ENCODE measurements around the gene LENG1. TPM values are rescaled to one million over a fixed set of nuclear protein-coding genes. Genes with fewer than 3 reads are reported as not detected.
"Not testable (repeated sequence)": the region's sequence is repeated elsewhere in the genome, so short reads cannot be mapped to it uniquely, and the experiment has no call there.

The LENG1 gene
- polyA plus RNA-seq (ENCODE audit: insufficient read length in 3 of 3): 10 to 100 TPM in 1 of 3 donors, 1 to 10 TPM in 2; 7.5 to 10.5 (median 9.8) TPM
- long read RNA-seq, donor 1, partial matches to known transcripts: 0 of 3 reads
- long read RNA-seq, donor 1, other reads (novel, unspliced or antisense): 0 of 3 reads
- long read RNA-seq, donor 2, transcript LENG1-201 (4 exons, 1,542 nt): major isoform, 5 of 18 reads
- long read RNA-seq, donor 2, partial matches to known transcripts: 13 of 18 reads
- long read RNA-seq, donor 2, other reads (novel, unspliced or antisense): 0 of 18 reads
- long read RNA-seq, donor 3, transcript LENG1-201 (4 exons, 1,542 nt): major isoform, 16 of 16 reads
- long read RNA-seq, donor 3, partial matches to known transcripts: 0 of 16 reads
- long read RNA-seq, donor 3, other reads (novel, unspliced or antisense): 0 of 16 reads
- long read RNA-seq, donor 4, transcript LENG1-201 (4 exons, 1,542 nt): major isoform, 6 of 6 reads
- long read RNA-seq, donor 4, partial matches to known transcripts: 0 of 6 reads
- long read RNA-seq, donor 4, other reads (novel, unspliced or antisense): 0 of 6 reads
- long read RNA-seq, donor 5, transcript LENG1-201 (4 exons, 1,542 nt): major isoform, 6 of 6 reads
- long read RNA-seq, donor 5, partial matches to known transcripts: 0 of 6 reads
- long read RNA-seq, donor 5, other reads (novel, unspliced or antisense): 0 of 6 reads
- long read RNA-seq, donor 6, transcript LENG1-201 (4 exons, 1,542 nt): major isoform, 5 of 5 reads
- long read RNA-seq, donor 6, partial matches to known transcripts: 0 of 5 reads
- long read RNA-seq, donor 6, other reads (novel, unspliced or antisense): 0 of 5 reads
- long read RNA-seq, donor 7, partial matches to known transcripts: 0 of 4 reads
- long read RNA-seq, donor 7, other reads (novel, unspliced or antisense): 0 of 4 reads
- long read RNA-seq, donor 8, transcript LENG1-201 (4 exons, 1,542 nt): major isoform, 7 of 7 reads
- long read RNA-seq, donor 8, partial matches to known transcripts: 0 of 7 reads
- long read RNA-seq, donor 8, other reads (novel, unspliced or antisense): 0 of 7 reads
- long read RNA-seq, donor 9, transcript LENG1-201 (4 exons, 1,542 nt): major isoform, 6 of 6 reads
- long read RNA-seq, donor 9, partial matches to known transcripts: 0 of 6 reads
- long read RNA-seq, donor 9, other reads (novel, unspliced or antisense): 0 of 6 reads
- long read RNA-seq, donor 10, transcript LENG1-201 (4 exons, 1,542 nt): major isoform, 6 of 6 reads
- long read RNA-seq, donor 10, partial matches to known transcripts: 0 of 6 reads
- long read RNA-seq, donor 10, other reads (novel, unspliced or antisense): 0 of 6 reads
- long read RNA-seq, donor 11, transcript LENG1-201 (4 exons, 1,542 nt): major isoform, 5 of 5 reads
- long read RNA-seq, donor 11, partial matches to known transcripts: 0 of 5 reads
- long read RNA-seq, donor 11, other reads (novel, unspliced or antisense): 0 of 5 reads
- long read RNA-seq, donor 12, partial matches to known transcripts: 0 of 3 reads
- long read RNA-seq, donor 12, other reads (novel, unspliced or antisense): 0 of 3 reads
- long read RNA-seq, donor 13, transcript LENG1-201 (4 exons, 1,542 nt): major isoform, 9 of 9 reads
- long read RNA-seq, donor 13, partial matches to known transcripts: 0 of 9 reads
- long read RNA-seq, donor 13, other reads (novel, unspliced or antisense): 0 of 9 reads
- long read RNA-seq, donor 14, transcript LENG1-201 (4 exons, 1,542 nt): major isoform, 7 of 7 reads
- long read RNA-seq, donor 14, partial matches to known transcripts: 0 of 7 reads
- long read RNA-seq, donor 14, other reads (novel, unspliced or antisense): 0 of 7 reads
- long read RNA-seq, donor 15, partial matches to known transcripts: 0 of 2 reads
- long read RNA-seq, donor 15, other reads (novel, unspliced or antisense): 0 of 2 reads
- long read RNA-seq, donor 16, transcript LENG1-201 (4 exons, 1,542 nt): major isoform, 15 of 20 reads
- long read RNA-seq, donor 16, partial matches to known transcripts: 5 of 20 reads
- long read RNA-seq, donor 16, other reads (novel, unspliced or antisense): 0 of 20 reads

DNA sequence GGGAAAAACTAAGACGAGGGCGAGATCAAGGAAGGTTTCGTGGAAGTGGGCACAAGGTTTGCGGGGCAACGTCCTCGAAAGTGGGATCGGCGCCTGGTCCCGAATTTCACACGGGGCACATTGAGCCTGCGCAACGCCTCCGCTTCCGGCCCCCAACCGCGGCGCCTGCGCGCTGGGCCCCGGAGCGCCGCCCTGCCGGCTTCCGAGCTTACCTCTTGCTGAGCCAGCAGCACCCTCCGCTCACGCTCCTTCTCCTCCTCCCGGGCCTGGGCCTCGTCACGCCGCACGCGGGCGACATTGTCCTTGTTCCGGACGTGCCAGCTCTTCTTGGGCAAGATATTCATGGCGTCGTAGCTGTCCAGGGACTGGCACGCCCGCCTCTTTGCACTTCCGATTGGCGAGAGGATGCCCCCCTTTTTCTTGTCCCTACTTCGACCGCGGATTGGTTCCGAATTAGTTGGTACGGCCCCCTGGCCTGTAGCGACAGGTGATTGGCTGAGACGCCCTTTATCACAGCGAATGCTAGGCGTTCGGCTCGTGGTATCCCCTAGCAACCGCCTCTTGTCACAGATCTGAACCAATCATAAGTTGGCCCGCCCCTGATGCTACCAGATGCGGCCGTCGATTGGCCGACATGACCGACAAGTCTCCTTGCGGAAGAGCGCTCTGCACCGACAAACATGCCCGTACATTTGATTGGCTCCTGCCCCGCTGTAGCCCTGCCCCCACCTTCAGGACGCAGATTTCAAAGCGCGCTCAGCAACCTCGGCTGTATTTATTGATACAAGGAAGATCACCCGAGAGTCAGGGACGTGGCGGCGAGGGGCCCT is at the start of gene LENG1:
TSS of gene LENG1 (minus strand) at position 370 of the 830 bp plus-strand sequence. CDS start at position 344, 26 bp downstream.
- peak; percentile 98 to 100 (median 100) for DNase-seq (ENCODE audit: extremely low read depth in 1 of 11, low read depth in 9 of 11, low spot score in 4 of 11)

DNA sequence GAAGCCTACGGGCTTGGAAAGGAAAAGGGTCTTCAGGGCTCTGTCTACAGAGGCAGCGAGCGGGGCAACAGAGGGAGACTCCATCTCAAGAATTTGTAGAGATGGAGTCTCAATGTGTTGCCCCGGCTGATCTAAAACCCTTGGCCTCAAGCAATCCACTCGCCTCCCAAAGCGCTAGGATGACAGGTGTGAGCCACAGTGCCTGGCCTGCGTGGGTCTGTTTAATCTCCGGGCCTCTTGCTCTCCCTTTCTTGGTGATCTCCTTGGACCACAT is 49.2 kb upstream of the LENG1 start:
- no peak for DNase-seq (ENCODE audit: extremely low read depth in 1 of 11, low read depth in 9 of 11, low spot score in 4 of 11)

DNA sequence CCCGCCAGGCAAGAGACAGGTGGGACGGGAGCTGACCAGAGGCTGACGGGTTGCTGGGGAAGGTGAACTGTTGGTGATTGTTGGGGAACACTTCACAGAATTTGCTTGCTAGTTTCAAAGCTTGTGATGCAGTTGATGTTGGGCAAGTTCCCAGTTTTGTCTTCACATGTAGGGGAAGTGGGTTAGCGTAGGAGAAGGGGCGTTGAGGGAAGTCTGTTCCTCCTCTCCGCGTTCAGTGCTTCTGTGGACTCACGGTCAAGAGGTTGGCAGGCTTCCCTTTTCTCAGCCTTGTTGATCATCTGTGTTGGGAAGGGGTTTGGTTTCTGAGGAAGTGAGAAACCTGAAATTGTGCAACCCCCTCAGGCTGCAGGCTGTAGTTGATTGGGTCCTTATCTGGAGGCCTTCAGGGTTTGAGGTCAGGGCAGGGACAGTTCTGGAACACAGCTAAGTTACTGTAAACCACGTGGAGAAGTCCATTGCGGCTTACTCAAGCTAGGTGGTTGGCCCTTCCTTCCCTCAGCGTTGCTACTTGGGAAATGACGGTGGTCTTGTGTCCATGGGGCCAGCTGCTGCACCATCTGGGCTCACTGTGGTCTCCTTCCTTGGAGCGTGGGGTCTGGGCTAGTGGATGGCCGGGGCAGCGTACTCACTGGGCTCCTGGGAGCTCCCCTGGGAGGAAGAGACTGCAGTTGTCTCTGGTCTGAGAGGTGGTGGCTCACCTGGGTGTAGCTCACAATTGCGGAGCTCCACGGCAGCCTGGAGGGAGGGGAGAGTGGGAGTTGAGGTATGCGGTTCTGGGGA is 48.7 kb upstream of the LENG1 start:
- DNase-seq (ENCODE audit: extremely low read depth in 1 of 11, low read depth in 9 of 11, low spot score in 4 of 11): no peak

DNA sequence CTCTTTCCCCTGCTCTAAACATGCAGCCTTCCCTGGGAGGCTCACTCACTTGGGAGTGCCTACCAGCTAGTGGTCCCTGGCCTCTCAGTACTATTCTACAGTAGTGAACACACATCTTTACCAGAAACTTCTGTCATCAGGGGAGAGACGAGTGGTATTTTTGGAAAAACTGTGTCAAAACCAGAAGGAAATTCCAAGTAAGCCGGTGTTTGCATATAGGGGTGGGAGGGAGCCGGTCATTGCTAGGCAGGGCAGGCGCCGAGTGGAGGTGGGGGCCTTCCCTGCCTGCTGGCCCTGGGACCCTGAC is 48.1 kb upstream of the LENG1 start:
- no peak for DNase-seq (ENCODE audit: extremely low read depth in 1 of 11, low read depth in 9 of 11, low spot score in 4 of 11)

DNA sequence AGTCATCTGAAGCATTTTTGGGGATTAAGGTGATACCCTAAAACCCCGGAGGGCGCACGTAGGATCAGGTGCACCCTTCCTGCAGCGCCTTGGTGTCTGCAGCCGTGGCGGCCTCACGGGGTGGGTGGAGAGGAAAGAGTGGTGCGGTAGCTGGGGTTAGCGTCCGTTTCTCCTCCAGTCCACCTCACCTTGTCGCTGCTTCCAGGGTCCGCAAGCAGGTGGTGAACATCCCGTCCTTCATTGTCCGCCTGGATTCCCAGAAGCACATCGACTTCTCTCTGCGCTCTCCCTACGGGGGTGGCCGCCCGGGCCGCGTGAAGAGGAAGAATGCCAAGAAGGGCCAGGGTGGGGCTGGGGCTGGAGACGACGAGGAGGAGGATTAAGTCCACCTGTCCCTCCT is 47.7 kb upstream of the LENG1 start:
- not testable (repeated sequence) for DNase-seq (ENCODE audit: extremely low read depth in 1 of 11, low read depth in 9 of 11, low spot score in 4 of 11)

DNA sequence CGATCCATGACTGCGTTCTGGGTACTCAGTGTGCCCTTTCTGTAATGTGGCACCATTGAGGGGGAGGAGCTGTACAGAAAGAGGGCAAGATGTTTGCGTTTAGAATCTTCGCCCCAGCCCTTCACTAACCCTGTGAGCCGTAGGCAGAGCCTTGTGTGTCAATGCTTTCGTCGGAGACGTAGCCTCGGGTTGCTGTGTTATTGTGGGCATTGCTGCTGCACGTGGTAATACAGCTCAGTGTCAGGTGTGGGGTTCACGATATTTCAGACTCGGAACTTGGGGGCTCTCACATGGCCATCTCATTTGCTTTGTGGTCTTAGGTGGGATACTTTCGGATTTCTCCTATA is 47.3 kb upstream of the LENG1 start:
- DNase-seq (ENCODE audit: extremely low read depth in 1 of 11, low read depth in 9 of 11, low spot score in 4 of 11): no peak

DNA sequence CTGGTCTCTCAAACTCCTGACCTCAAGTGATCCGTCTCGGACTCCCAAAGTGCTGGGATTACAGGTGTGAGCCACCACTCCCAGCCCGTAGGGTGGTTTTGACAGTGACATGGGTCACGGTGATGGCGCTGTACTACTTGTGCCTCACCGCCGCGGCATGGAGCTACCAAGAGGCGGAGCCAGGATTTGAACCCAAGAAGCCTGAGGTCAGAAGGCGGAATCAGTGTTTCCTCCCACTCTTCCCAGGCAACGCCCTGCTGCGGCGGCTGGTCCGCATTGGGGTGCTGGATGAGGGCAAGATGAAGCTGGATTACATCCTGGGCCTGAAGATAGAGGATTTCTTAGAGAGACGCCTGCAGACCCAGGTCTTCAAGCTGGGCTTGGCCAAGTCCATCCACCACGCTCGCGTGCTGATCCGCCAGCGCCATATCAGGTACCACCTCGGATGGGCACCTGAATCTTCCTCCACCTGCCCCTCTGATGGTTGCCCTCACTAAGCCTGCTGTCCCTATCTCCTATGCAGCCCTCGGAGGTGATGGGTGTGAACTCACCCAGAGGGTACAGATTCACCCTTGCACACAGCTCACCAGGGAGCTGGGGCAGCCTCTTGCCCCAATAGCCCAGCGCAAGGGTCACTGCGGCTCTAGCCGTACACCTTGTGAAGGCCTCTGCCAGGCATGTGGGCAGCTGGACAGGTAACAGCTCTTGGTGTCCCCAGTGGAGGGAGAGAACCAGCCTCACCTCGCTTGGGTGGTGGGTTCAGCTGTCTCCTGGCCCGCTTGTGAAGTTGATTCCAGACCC is 46.7 kb upstream of the LENG1 start:
- no peak for DNase-seq (ENCODE audit: extremely low read depth in 1 of 11, low read depth in 9 of 11, low spot score in 4 of 11)

DNA sequence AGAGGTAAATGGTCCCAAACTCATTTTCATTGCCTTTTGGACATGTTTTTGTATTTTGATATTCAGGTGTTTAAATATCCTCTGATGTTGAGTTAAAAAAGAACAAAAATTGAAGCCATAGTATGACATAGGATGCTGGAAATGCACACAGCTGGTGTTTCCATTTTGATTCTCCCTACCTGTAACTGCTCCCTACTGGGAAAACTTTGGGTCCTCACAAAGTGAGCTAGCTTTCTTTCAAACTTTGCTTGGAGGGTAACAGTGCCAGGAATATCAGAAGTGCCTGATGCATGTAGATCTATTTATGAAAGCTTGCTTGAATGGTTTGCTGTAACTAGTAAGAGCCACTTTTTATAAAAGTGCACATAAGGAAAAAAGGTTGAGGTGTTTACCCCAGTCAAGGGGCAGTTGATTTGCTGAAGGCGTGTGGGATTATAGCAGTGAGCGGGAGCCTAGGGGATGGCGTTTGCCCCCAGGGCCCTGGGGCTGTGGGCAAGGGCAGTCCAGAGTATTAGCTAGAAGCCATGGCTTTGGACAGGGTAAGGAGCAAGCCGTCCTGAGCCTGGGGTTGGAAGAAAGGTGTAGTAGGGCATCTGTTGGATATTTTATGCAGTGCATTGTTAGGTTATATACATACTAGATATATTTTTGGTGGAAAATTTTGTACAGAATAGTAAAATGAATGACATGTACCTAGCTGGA is 45.4 kb upstream of the LENG1 start:
- no peak for DNase-seq (ENCODE audit: extremely low read depth in 1 of 11, low read depth in 9 of 11, low spot score in 4 of 11)

DNA sequence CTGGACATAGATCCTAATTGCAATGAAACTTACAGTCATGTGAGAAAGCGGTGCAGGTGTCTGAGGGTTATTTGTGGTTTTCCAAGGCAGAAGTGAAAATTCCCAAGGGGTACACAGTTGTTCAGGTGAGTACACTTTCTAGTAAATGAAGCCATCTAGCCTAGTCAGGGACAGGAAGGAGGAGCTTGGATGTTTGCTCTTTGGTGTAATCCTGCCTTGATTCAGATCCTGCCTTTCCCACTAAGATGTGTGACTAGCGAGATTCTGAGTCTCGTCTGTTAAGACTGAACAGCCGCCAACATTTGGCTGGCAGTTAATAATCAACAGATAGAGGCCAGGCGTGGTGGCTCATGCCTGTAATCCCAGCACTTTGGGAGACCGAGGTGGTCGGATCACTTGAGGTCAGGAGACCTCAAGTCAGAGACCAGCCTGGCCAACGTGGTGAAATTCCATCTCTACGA is 43.7 kb upstream of the LENG1 start:
- no peak for DNase-seq (ENCODE audit: extremely low read depth in 1 of 11, low read depth in 9 of 11, low spot score in 4 of 11)

DNA sequence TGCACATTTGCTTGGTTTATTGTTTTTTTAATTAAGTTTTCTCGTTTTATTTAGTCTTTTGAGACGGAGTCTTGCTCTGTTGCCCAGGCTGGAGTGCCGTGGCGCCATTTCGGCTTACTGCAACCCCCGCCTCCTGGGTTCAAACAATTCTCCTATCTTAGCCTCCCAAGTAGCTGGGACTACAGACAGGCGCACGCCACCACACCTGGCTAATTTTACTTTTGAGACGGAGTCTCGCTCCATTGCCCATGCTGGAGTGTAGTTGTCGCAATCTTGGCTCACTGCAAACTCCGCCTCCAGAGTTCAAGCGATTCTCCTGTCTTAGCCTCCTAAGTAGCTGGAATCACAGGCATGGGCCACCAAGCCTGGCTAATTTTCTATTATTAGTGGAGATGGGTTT is 42.5 kb upstream of the LENG1 start:
- no peak for DNase-seq (ENCODE audit: extremely low read depth in 1 of 11, low read depth in 9 of 11, low spot score in 4 of 11)

DNA sequence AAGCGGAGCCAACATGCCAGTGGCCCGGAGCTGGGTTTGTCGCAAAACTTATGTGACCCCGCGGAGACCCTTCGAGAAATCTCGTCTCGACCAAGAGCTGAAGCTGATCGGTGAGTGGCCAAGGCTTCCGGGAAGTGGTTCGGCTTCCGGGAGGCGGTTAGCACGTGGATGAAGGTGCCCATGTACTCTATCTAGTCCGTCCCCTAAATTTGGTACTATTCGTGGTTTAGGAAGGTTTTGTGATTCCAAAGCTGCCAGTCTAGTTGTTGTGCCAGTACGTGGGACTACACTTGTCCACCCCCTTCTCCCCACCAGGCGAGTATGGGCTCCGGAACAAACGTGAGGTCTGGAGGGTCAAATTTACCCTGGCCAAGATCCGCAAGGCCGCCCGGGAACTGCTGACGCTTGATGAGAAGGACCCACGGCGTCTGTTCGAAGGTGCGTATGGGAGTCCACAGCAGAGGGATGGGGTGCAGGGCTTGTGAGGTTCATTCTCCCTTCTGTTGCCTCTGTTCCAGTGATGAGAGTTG is 41.7 kb upstream of the LENG1 start:
- no peak for DNase-seq (ENCODE audit: extremely low read depth in 1 of 11, low read depth in 9 of 11, low spot score in 4 of 11)

DNA sequence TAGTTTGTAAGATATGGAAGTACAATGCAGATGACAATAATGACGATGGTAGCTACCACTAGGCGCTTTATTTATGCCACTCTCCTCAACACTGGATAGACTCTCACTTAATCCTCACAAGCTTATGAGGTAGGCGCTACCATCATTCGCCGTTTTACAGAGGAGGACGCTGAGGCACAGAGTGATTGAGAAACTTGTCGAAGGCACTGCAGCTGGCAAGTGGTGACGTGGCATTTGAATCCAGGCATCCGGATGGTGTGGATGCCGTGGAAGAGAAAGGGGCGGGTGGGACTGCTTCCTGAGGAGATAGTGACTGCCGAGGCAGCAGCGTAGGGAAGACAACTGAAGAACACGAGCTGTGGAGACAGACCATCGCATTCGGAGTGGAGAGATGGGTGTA is 39.9 kb upstream of the LENG1 start:
- no peak for DNase-seq (ENCODE audit: extremely low read depth in 1 of 11, low read depth in 9 of 11, low spot score in 4 of 11)

DNA sequence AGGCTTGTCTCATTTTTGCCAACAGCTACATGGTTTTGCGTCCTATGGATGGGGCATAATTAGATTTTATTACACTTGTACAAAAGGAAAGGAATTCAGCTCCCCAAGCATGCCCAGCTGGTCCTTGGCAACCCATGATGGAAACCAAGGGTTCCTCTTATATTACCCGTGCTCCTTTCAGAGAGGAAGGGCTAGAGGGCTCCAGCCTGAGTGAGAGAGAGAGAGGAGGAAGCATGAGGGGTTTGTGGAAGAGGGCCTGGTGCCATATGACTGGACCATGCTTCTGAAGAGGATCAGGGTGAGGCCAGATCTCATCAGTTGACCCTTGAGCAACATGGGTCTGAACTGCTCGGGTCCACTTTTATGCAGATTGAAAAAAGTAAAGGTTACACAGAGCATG is 37.6 kb upstream of the LENG1 start:
- no peak for DNase-seq (ENCODE audit: extremely low read depth in 1 of 11, low read depth in 9 of 11, low spot score in 4 of 11)

DNA sequence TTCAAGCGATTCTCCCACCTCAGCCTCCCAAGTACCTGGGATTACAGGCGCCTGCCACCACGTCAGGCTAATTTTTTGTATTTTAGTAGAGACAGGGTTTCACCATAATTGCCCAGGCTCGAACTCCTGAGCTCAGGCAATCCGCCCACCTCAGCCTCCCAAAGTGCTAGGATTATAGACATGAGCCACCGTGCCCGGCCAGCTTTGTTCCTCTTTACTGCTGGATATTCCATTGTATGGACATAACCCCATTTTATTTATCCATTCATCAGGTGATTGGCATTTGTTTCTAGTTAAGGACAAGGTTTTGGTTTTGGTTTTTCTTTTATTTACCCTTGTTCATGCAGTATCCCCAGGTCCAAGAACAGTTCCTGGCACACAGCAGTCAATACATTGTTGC is 37.0 kb upstream of the LENG1 start:
- no peak for DNase-seq (ENCODE audit: extremely low read depth in 1 of 11, low read depth in 9 of 11, low spot score in 4 of 11)

DNA sequence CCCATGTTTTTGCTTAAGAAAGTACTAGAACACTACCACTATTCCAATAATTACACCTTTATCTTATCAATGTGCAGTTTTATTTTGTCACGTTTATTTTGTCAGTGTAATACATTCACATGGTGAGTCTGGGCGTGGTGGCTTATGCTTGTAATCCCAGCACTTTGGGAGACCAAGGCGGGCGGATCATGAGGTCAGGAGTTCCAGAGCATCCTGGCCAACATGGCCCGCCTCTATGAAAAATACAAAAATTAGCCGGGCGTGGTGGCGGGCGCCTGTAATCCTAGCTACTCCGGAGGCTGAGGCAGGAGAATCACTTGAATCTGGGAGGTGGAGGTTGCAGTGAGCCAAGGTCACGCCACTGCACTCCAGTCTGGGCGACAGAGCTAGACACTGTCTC is 34.9 kb upstream of the LENG1 start:
- not testable (repeated sequence) for DNase-seq (ENCODE audit: extremely low read depth in 1 of 11, low read depth in 9 of 11, low spot score in 4 of 11)
